GM12874 (cell line): ENCODE measurements around the gene FGF8.

Experiments
- TF ChIP-seq, protein P1 (sequence below): IDR thresholded peaks from 2 replicates; pipeline ENCODE4 v1.5.1; 2011; ENCODE audit warnings: low read depth, mild to moderate bottlenecking, control low read depth, low read length, moderate library complexity; ENCODE audit not compliant: insufficient read depth

Gene FGF8

GRCh38 chr10:101752241-101752640 is 23.7 kb downstream of the FGF8 start:
- TF ChIP-seq, protein P1, sequence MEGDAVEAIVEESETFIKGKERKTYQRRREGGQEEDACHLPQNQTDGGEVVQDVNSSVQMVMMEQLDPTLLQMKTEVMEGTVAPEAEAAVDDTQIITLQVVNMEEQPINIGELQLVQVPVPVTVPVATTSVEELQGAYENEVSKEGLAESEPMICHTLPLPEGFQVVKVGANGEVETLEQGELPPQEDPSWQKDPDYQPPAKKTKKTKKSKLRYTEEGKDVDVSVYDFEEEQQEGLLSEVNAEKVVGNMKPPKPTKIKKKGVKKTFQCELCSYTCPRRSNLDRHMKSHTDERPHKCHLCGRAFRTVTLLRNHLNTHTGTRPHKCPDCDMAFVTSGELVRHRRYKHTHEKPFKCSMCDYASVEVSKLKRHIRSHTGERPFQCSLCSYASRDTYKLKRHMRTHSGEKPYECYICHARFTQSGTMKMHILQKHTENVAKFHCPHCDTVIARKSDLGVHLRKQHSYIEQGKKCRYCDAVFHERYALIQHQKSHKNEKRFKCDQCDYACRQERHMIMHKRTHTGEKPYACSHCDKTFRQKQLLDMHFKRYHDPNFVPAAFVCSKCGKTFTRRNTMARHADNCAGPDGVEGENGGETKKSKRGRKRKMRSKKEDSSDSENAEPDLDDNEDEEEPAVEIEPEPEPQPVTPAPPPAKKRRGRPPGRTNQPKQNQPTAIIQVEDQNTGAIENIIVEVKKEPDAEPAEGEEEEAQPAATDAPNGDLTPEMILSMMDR = no peak

- TF ChIP-seq, protein P1 = no peak
Measured at GRCh38 chr10:101749047-101750016, 26.6 kb downstream of the FGF8 start.

- TF ChIP-seq, protein P1 = no peak
Measured at GRCh38 chr10:101748496-101748895, 27.4 kb downstream of the FGF8 start.

DNA sequence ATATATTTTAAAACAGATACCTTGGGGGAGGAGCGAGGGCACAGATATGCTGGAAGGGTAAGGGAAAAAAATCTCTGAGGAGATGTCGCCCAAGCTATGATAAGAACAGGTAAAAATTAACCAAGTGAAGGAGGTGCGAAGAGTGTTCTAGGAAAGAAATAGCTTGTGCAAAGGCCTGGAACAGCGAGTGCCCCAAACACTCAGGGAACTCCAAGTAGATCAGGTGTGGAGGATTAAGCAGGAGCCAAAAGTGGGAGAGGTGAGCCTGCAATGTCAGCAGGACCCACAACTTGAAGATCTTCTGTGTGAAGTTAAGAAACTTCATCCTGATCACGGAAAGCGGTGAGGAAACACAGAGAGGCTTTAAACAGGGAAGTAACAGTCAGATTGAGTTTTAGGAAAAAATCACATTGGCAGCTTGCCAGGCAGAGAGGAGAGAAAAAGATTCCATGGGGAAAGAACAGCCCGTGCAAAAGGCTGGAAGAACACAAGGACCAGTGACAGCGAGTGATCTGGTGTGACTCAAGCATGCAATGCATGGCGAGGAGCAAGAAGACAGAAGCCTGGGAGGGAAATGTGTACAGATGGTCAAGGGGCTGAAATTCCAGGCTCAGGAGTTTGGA is 30.7 kb downstream of the FGF8 start:
- TF ChIP-seq, protein P1 = no peak

- TF ChIP-seq, protein P1 = no peak
Measured at GRCh38 chr10:101744267-101744666, 31.6 kb downstream of the FGF8 start.

DNA sequence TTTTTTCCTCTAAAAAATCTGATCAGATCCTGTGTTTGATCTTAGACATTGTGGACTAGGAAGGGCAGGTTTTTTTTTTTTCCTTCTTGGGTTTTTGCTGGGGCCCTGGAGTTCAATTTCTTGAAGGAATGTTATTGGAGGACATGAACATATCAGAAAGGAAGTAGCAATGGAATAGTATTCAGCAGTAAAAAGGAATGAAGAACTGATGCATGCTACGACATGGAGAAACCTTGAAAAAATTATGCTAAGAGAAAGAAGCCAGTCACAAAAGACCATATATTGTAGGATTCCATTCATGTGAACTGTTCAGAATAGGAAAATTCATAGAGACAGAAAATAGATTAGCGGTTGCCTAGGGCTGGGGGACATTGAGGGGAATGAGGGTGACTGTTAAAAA is 34.0 kb downstream of the FGF8 start:
- TF ChIP-seq, protein P1 = no peak

DNA sequence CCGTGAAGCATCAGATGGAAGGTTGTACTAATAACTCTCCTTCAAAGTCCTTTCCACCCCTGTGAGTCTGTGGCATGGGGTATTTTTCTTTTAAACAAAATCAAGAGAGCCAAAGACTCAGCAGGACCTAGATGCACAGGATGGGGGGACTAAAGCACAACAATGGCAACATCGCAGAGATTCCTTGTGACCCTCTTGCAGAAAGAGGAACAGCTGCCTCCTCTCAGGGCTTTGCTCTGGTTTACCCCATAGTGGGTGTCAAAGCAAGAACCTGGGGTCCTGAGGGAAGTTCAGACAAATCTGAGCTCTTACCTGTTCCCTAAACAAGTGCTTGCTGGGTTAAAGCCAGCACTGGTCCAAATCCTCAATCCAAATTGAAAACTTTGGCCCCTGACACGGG is 39.2 kb downstream of the FGF8 start:
- TF ChIP-seq, protein P1 = no peak
